Natural killer cell (primary cell): ENCODE data around the gene SULF2. TPM values are rescaled to one million over a fixed set of nuclear protein-coding genes. Genes with fewer than 3 reads are reported as not detected.

ENCODE experiments used
- ATAC-seq, 3 donors: fragments of 150-1000 bp in 2 of 3; fragments of 200-7000 bp in 1 of 3; cut with Tn5 transposase; 1 replicate in 1 of 3; 2 replicates in 2 of 3; pipeline ENCODE4 v1.10.0; 2021; ENCODE audit warnings: mild to moderate bottlenecking in 2 of 3, moderate library complexity in 2 of 3
- DNase-seq, 2 donors: peaks; one replicate each; pipeline versions ENCODE4 v3.0.0 to v3.0.0-alpha.2; 2013 to 2021; ENCODE audit warnings: mixed read lengths in 1 of 2
- H3K27ac ChIP-seq: one replicate; pipeline ENCODE4 v1.5.1; 2013; ENCODE audit warnings: mild to moderate bottlenecking, low read length
- H3K27me3 ChIP-seq: one replicate; pipeline ENCODE4 v1.6.1; 2013; ENCODE audit warnings: low read length; ENCODE audit not compliant: control insufficient read depth, insufficient read depth
- H3K36me3 ChIP-seq: one replicate; pipeline ENCODE4 v1.6.1; 2013; ENCODE audit warnings: low read length; ENCODE audit not compliant: control insufficient read depth, insufficient read depth
- H3K4me1 ChIP-seq: one replicate; pipeline ENCODE4 v1.6.1; 2013; ENCODE audit warnings: low read length; ENCODE audit not compliant: control insufficient read depth, insufficient read depth
- H3K4me3 ChIP-seq: one replicate; pipeline ENCODE4 v1.5.1; 2013; ENCODE audit warnings: low read length
- H3K9me3 ChIP-seq: one replicate; pipeline ENCODE4 v1.6.1; 2013; ENCODE audit warnings: low read length; ENCODE audit not compliant: control insufficient read depth, insufficient read depth
- H3K27ac Mint-ChIP-seq, 2 donors: one replicate each; pipeline ENCODE4 v1.8.0; 2022; ENCODE audit warnings: mild to moderate bottlenecking in 2 of 2, mixed read lengths in 2 of 2, moderate library complexity in 1 of 2
- H3K27me3 Mint-ChIP-seq, 2 donors: one replicate each; pipeline ENCODE4 v1.8.0; 2022; ENCODE audit warnings: low read depth in 2 of 2, mixed read lengths in 2 of 2
- H3K36me3 Mint-ChIP-seq: one replicate; pipeline ENCODE4 v1.8.0; 2022; ENCODE audit warnings: mixed read lengths
- H3K4me1 Mint-ChIP-seq, 2 donors: one replicate each; pipeline ENCODE4 v1.8.0; 2022; ENCODE audit warnings: mixed read lengths in 2 of 2
- H3K4me3 Mint-ChIP-seq: one replicate; pipeline ENCODE4 v1.8.0; 2022; ENCODE audit warnings: mild to moderate bottlenecking, moderate library complexity, mixed read lengths
- H3K9me3 Mint-ChIP-seq, 2 donors: one replicate each; pipeline ENCODE4 v1.8.0; 2022; ENCODE audit warnings: mixed read lengths in 2 of 2
- CTCF ChIP-seq: fragments of 200-600 bp; IDR thresholded peaks from one replicate; pipeline ENCODE4 v1.8.0; 2022; ENCODE audit warnings: antibody characterized with exemption
- whole genome bisulfite sequencing: methylation state at CpG from one replicate; pipeline ENCODE4 v1.1.7; 2013; ENCODE audit warnings: missing lambda C conversion rate; ENCODE audit not compliant: insufficient coverage; 5-methylcytosine and 5-hydroxymethylcytosine counted together
- intact Hi-C: fragments of 100-400 bp; cut with micrococcal nuclease; formaldehyde crosslinking; loops from one replicate; pipeline ENCODE4 v1.14.2; 2022
- total RNA-seq, 4 donors: library from RNA; stranded (reverse); fragments of 120-200 nt in 1 of 4; gene quantifications; one replicate each; pipeline versions ENCODE4 v1.2.3 to v1.2.4, GENCODE V29; 2013 to 2022

SULF2 gene
- total RNA-seq, 3 donors from 2014 or later (not counting 1 experiment from before 2014, with no cell fraction given) = 8.1 to 48.7 (median 12.3) TPM

GRCh38 chr20:47660983-47661700, 124.1 kb downstream of the SULF2 start:
- ATAC-seq = no peak
- Mint-ChIP-seq H3K4me1 (peaks cover 7 to 14% of the 10 kb centered on the region in 2 donors), H3K36me3 (no peaks in the 10 kb centered on the region), H3K27ac (peak overlapping the region; percentile 8 to 23), H3K4me3 (no peak overlapping the region), H3K9me3 (no peaks in the 10 kb centered on the region), H3K27me3 (no peaks in the 10 kb centered on the region)
- Histone ChIP-seq H3K4me3 (no peak overlapping the region), H3K4me1 (peaks cover 7% of the 10 kb centered on the region), H3K9me3 (no peaks in the 10 kb centered on the region), H3K27me3 (no peaks in the 10 kb centered on the region), H3K27ac (no peak overlapping the region), H3K36me3 (peaks cover 21% of the 10 kb centered on the region)
- no peak for TF ChIP-seq CTCF
- no peak for DNase-seq
- intact Hi-C loops = no loop called here
- 93% methylated on average over 12 of the region's 12 CpGs for WGBS

- Histone ChIP-seq H3K27ac (no peak overlapping the region), H3K4me3 (no peak overlapping the region), H3K9me3 (no peaks in the 10 kb centered on the region), H3K27me3 (no peaks in the 10 kb centered on the region), H3K4me1 (peaks cover 7% of the 10 kb centered on the region), H3K36me3 (peaks cover 21% of the 10 kb centered on the region)
- 100% methylated on average over 2 of the region's 2 CpGs for WGBS
- intact Hi-C loops = no loop called here
- peak overlapping the region in 1 of 2 donors; percentile 23 for H3K27ac Mint-ChIP-seq
- peaks cover 7 to 14% of the 10 kb centered on the region in 2 donors for H3K4me1 Mint-ChIP-seq
- no peak for ATAC-seq
- DNase-seq = no peak
- no peaks in the 10 kb centered on the region for H3K36me3 Mint-ChIP-seq
- no peak overlapping the region for H3K4me3 Mint-ChIP-seq
- TF ChIP-seq CTCF = no peak
- no peaks in the 10 kb centered on the region for H3K27me3 Mint-ChIP-seq
- H3K9me3 Mint-ChIP-seq = no peaks in the 10 kb centered on the region
Observed at GRCh38 chr20:47660602-47660905, 124.7 kb downstream of the SULF2 start.

- H3K4me1 ChIP-seq = peaks cover 7% of the 10 kb centered on the region
- DNase-seq = no peak
- Mint-ChIP-seq H3K27ac (no peak overlapping the region), H3K36me3 (no peaks in the 10 kb centered on the region), H3K4me3 (no peak overlapping the region), H3K4me1 (peaks cover 7 to 14% of the 10 kb centered on the region in 2 donors), H3K27me3 (no peaks in the 10 kb centered on the region), H3K9me3 (no peaks in the 10 kb centered on the region)
- H3K36me3 ChIP-seq = peaks cover 25% of the 10 kb centered on the region
- TF ChIP-seq CTCF = no peak
- H3K27me3 ChIP-seq = no peaks in the 10 kb centered on the region
- H3K4me3 ChIP-seq = no peak overlapping the region
- H3K9me3 ChIP-seq = no peaks in the 10 kb centered on the region
- 85% methylated on average over 7 of the region's 7 CpGs for WGBS
- intact Hi-C loops = no loop called here
- ATAC-seq = no peak
- H3K27ac ChIP-seq = no peak overlapping the region
Observed at GRCh38 chr20:47659904-47660601, 125.2 kb downstream of the SULF2 start.
